Fibroblast of skin of right biceps (primary cell): Measurements from ENCODE around the gene GPR52.
"Not testable (repeated sequence)": the region's sequence is repeated elsewhere in the genome, so short reads cannot be mapped to it uniquely, and the experiment has no call there.

ENCODE experiments used
- DNase-seq: peaks from one replicate; pipeline ENCODE4 v3.0.0-alpha.2; 2013

Gene GPR52

DNA sequence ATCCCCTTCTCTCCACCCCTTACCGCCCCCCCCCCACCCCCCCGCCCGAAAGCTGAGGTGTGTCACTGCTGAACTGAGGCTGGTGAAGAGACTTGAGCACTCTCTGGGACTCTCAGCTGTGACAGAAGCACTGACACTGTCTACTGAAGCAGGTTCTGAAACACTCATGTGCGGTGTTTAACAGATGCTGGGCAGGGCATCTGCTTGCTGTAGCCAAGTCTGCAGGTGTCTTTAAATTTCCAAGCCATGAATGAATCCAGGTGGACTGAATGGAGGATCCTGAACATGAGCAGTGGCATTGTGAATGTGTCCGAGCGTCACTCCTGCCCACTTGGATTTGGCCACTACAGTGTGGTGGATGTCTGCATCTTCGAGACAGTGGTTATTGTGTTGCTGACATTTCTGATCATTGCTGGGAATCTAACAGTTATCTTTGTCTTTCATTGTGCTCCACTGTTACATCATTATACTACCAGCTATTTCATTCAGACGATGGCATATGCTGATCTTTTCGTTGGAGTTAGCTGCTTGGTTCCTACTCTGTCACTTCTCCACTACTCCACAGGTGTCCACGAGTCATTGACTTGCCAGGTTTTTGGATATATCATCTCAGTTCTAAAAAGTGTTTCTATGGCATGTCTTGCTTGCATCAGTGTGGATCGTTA, at the start of gene GPR52:
Gene GPR52 (plus strand): TSS at position 99 of the 665 bp plus-strand sequence. CDS start 148 bp downstream, at position 247.
- DNase-seq, result no peak

DNA sequence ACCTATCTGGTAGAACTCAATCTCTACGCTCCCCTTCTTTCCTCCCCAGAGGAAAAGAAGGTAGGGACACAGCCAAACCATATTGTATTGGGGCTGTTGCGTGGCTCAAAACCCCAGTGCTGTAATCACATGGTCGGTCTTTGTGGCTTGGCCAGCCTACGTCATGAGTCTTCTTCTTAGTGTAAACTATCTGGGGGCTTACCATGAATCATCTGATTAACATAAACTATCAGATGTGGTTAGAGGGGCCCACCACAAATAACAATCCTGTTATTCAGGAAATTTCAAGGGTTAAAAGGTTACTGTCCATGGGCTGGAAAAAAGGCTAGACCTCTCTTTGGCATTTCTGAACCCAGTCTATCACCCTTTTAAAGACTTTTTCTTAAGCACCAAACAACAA, 49.5 kb upstream of the GPR52 start:
- peak; percentile 42 for DNase-seq

- DNase-seq, result no peak
These were observed 48.6 kb upstream of the GPR52 start for GRCh38 chr1:174399211-174399610.

GRCh38 chr1:174401075-174401474, 46.7 kb upstream of the GPR52 start:
- no peak for DNase-seq

- DNase-seq, result no peak
These were observed 42.5 kb upstream of the GPR52 start for GRCh38 chr1:174405219-174405618.

- DNase-seq, result no peak
These were observed 41.3 kb upstream of the GPR52 start for GRCh38 chr1:174406421-174406820.

DNA sequence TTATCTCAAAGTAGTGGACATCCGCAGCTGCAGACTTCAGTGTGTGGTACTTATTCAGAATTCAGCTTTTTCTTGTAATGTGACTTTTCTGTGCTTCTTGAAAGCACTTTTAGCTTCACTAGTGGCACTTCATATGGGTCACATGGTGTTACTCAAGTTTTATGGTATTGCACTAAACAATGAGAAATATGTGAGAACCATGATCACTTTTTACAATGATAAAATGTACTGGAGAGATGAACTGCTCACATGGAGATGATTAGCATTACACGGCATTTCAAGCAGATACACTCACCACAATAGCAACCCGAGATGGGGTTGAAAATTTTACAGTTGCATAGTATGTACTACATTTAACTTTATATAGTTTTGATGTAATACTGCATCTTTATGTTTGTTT, 40.1 kb upstream of the GPR52 start:
- DNase-seq, result peak; percentile 46

- peak; percentile 14 for DNase-seq
These were observed 39.6 kb upstream of the GPR52 start for GRCh38 chr1:174408146-174408545.

DNA sequence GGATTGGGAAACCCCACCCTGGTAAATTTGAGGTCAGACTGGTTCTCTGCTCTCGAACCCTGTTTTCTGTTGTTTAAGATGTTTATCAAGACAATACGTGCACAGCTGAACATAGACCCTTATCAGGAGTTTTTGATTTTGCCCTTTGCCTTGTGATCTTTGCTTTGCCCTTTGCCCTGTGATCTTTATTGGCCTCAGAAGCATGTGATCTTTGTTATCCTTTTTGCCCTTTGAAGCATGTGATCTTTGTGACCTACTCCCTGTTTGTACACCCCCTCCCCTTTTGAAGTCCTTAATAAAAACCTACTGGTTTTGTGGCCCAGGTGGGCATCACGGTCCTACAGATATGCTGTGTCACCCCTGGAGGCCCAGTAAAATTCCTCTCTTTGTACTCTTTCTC, 38.0 kb upstream of the GPR52 start:
- not testable (repeated sequence) for DNase-seq

GRCh38 chr1:174413632-174414031, 34.1 kb upstream of the GPR52 start:
- no peak for DNase-seq

DNA sequence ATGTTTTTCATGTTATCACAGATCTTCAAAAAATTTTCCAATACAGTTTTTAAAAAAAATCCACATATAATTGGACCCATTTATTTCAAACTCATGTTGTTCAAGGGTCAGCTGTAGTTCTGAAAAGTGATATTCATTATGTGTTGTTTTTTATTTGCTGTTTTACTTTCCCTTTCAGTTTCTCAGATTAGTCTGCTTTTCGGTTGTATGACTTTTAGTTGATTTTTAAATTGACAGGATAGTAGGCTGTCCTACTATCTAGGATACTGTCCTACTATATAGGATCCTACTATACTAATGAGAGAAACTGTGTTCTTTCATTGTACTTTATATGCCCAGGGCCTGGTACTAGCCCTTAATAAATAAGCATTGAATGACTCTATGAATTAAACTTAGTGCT, 33.6 kb upstream of the GPR52 start:
- DNase-seq, result no peak

DNA sequence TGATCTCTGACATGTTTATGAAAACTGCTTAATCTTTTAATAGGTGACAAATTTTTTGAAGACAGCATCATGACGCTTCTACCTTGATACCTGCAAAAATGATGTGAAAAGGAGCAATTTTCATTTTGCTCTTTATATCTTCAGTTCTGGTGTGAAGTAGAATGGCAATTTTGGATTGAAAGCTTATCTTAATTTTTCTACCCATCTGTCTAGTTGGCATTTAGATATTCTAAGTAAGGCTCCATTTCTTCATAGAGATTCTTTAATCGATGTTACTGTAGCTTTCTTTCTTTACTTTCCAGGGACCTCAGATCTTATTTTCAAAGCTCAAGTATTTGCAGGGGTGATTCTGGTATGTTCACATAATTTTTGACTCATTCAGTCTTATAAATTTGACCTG, 32.3 kb upstream of the GPR52 start:
- no peak for DNase-seq

GRCh38 chr1:174417921-174418320, 29.8 kb upstream of the GPR52 start:
- DNase-seq, result no peak

GRCh38 chr1:174425121-174425520, 22.6 kb upstream of the GPR52 start:
- DNase-seq, result no peak

DNA sequence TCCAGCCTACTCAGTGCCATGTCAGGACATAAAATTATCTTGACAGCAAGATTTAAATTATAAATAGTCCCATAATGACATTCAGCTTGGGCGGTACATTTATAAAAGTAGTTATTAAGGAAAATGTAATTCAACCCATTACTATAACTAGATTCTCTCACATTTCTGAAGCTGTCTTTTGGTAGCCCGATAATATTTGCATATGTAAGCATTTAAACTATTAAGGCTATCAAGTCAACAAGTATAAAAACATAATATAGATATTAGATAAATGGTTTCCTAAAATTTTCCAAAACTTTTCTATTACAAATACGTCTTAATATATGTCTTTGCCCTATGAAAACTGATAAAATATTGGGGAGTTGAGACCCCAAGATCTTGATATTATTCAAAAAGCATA, 21.6 kb upstream of the GPR52 start:
- DNase-seq, result no peak

DNA sequence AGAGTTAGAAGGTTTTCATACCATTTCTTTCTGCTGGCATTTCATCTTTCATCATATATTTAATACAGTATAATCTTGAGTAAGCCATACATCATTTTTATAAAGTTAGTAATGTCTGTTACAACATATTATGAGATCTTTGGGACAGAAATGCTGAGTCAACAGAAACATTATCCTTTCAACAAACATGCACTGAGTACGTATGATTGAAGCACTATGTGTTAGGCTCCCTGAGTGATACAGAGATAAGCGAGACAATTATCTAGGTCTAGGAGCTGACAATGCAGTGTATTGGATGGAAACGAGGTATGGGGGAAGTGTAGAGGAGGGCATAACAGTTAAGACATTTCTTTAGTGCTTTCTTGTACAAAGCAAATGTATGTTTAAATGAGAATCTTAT, 19.7 kb upstream of the GPR52 start:
- DNase-seq, result no peak

DNA sequence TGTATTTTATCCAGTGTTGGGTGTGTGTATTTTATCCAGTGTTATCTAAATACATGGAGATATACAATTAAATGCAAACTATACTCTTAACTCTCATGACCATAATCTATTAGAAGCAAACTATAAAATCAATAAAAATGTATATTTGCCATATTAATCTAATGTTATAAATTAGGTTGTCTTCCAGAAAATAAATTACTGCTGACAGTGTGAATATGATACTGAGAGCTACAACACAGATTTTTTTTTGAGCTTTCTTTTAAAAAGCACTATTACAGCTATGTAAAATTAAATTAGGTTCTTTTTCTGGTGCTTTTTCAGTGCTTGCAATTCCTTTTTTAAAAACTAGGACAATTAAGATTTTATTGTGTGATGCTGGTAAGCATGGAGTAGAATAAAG, 19.0 kb upstream of the GPR52 start:
- DNase-seq, result no peak

GRCh38 chr1:174433451-174433850, 14.3 kb upstream of the GPR52 start:
- DNase-seq, result peak; percentile 59

DNA sequence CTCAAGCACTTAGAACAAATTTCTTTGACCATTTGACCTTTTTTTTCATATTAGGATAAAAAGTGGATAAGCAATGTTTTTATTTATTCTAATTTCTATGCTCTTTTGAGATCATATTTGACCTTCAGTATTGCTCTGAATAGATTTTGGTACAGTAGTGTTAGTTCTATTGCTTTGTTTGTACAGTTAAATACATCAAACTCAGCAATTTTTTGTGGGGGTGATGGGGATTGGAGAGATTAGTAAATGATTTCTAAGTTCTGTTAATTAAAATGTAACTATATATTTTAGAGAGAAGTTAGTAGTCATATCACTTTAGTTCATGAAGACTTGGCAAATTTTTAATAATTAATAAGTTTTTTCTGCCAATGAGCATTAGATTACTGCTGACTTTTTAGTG, 2.4 kb upstream of the GPR52 start:
- DNase-seq, result no peak

GRCh38 chr1:174445817-174446216, 1.9 kb upstream of the GPR52 start:
- no peak for DNase-seq

GRCh38 chr1:174448531-174448883, 743 bp downstream of the GPR52 start:
- DNase-seq, result no peak

DNA sequence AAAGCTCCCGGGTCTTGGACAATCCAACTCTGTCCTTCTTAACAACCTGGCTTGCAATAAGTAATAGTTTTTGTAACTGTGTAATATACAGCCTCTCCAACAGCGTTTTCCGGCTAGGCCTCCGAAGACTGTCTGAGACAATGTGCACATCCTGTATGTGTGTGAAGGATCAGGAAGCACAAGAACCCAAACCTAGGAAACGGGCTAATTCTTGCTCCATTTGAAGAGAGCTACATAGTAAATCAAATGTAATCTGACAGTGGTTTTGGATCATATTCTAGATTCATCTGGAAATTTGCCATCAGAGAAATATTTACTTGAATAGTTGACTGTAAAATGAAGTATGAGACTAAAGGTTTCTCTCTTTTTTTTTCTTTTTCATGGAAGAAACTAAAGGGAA, 1.2 kb downstream of the GPR52 start:
- peak; percentile 12 for DNase-seq

DNA sequence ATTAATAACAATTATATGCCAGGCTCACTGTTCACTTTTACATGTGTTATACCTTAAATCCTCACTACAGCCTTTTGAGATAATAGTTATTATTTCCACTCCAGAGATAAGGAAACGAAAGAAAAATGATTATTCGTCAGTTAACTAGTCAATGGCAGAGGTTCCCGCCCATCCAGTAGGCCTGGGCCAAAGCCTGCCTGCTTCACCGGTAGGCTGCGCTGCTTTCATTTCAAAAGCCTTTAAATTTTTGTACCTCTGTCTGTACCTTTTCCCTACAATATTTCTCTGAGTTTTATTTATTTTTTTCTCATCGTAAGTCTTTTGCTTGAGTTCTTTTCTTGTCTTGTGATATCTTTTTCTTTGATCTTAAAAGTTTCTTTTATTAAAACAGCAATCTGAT, 3.6 kb downstream of the GPR52 start:
- no peak for DNase-seq

DNA sequence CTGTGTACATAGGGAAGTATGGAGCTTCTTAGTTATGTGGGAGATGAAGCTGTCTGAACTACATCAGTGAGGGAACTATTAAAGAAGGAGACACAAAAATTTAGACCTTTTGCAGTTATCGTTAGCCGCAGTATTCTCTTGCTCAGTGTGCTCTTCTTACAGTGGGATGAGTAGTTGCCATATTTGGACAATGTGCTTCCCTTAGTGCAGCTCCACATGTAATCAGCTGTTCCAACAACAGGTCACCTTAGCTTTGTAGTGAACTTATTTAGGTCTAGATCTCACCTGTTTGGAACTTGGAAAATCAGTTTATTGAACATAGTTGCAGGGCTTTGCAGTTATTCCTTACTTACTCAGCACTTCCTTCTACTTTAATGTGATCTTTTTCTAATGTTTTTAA, 18.1 kb downstream of the GPR52 start:
- no peak for DNase-seq

- no peak for DNase-seq
These were observed 18.8 kb downstream of the GPR52 start for GRCh38 chr1:174466607-174467006.

DNA sequence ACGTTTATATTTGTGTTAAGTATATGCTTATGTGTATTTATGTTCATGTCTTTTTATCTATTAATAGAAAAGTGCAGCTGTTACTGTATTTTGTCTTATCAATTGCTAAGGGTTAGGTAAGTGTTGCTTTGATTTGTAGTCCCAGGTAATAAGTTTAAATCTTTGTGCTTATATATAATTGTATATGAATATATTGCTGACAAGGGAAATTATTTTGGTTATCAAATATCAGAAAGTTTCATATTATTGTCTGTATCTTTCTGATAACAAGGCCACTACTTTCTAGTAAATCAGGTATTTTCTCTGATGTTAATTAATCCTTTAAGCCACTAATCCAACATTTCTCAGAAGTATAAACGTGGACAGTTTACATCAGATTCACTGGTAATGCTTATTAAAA, 21.3 kb downstream of the GPR52 start:
- no peak for DNase-seq
